GM12891 (cell line): ENCODE data around the gene FNDC10.

Source experiments
- POLR2A ChIP-seq: IDR thresholded peaks from 2 replicates; pipeline ENCODE4 v1.6.1; 2011; ENCODE audit warnings: low read depth, low read length, control low read depth
- POLR2AphosphoS5 ChIP-seq: IDR thresholded peaks from 2 replicates; pipeline ENCODE4 v1.6.1; 2011; ENCODE audit warnings: low read depth, low read length, control low read depth
- POU2F2 ChIP-seq: IDR thresholded peaks from 2 replicates; pipeline ENCODE4 v1.6.1; 2011; ENCODE audit warnings: low read depth, mild to moderate bottlenecking, control low read depth, low read length, moderate library complexity
- TAF1 ChIP-seq: IDR thresholded peaks from 2 replicates; pipeline ENCODE4 v1.6.1; 2011; ENCODE audit warnings: low read depth, low read length, control low read depth

DNA sequence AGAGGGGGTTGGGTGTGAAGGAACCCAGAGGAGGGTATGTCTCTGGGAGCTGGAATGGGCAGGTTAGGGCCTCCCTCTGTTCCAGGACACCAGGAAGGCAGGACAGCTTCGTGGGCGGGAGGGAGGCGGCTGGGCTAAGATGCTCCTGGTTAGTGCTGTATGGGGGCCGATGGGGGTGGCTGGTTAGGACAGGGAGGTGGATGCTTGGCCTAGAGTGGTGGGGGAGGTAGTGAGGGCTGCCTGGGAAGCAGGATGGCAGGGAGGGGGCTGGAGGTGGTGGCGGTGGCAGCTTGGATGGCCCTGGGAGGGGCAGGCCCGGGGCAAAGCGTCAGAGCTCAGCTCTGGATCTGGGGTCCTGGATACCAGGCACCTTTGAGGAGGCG, 25.9 kb upstream of the FNDC10 start:
- no peak for TF ChIP-seq POLR2A
- TF ChIP-seq POLR2AphosphoS5: no peak
- no peak for TF ChIP-seq POU2F2
- TF ChIP-seq TAF1: no peak
